ENCODE results near the gene MCU. TPM values are rescaled to one million over a fixed set of nuclear protein-coding genes. Genes with fewer than 3 reads are reported as not detected.

MCU gene
- total and polyA plus RNA-seq, 2 of the 8 experiments (the other 6 are each of a cell fraction or from before 2014, with no cell fraction given) = 51.6 to 62.2 TPM

DNA sequence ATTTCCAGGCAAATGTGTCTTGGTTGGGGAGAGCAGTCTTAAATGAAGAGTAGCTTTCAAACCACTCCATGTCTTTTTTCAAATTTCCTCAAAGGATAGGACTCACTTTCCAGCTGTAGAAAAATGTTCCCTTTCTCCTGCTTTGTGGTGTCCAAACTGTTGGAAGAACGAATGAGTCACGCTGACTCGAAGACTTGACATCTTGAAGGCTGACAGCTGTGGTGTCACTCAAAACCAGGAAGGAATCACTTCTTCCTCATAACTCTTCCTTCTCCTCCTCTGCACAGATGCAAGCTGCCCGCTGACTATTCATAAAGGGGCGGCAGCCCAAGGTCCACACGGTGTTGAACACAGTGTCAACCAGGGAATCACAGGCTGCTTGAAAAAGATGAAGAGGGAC is 243.4 kb downstream of the MCU start (continued):
- TF ChIP-seq CTBP2 (IDR thresholded peaks at IDR 0.05; ENCODE audit: borderline replicate concordance, insufficient read depth, insufficient read length, low read length) = no peak
- no peak for TF ChIP-seq SUZ12 (IDR thresholded peaks at IDR 0.05; ENCODE audit: low read length)
- TF ChIP-seq CREB1 (IDR thresholded peaks at IDR 0.05) = no peak
- TF ChIP-seq, protein P1, sequence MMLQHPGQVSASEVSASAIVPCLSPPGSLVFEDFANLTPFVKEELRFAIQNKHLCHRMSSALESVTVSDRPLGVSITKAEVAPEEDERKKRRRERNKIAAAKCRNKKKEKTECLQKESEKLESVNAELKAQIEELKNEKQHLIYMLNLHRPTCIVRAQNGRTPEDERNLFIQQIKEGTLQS (IDR thresholded peaks at IDR 0.05; ENCODE audit: insufficient read depth, low read depth, low read length) = no peak
- no peak for TF ChIP-seq POLR2A (IDR thresholded peaks at IDR 0.05; ENCODE audit: control extremely low read depth in 1 of 2, low read depth in 2 of 2, low read length in 2 of 2)

Small RNA genes lying within 50 kb of the gene (microRNA-seq; reads per million reads assigned to microRNA genes)
- 0.20 to 0.23 reads per million in 2 experiments for gene MIR4676 (ENCODE audit: borderline microRNAs expressed in 2 of 2, borderline number of aligned reads in 2 of 2, borderline replicate concordance in 1 of 2)

Small RNA genes lying within 50 kb of the gene (small RNA-seq; reads per million reads assigned to genes)
- gene MIR4676 (ENCODE audit: insufficient read depth) = 1.0 reads per million
- gene RF00019 (ENCODE audit: insufficient read depth) = not detected

Other genes with a start within 250 kb of the MCU start
- 36.1 and 36.7 TPM in 2 replicates for gene MICU1, start 66.1 kb upstream of the MCU start, total RNA-seq (2021; fragmentation: NEBNext Ultra II Directional; extraction: Animal tissue kit (Norgen Biotek cat#: 25700))
- 18.0 and 18.5 TPM in 2 replicates for gene MICU1, start 66.1 kb upstream of the MCU start, polyA plus RNA-seq (2011; rRNA removed)
- gene OIT3, start 201.6 kb downstream of the MCU start, total RNA-seq (2021; fragmentation: NEBNext Ultra II Directional; extraction: Animal tissue kit (Norgen Biotek cat#: 25700)) = not detected in 2 replicates
- gene OIT3, start 201.6 kb downstream of the MCU start, polyA plus RNA-seq (2011; rRNA removed) = not detected in 2 replicates